HCEC 1CT (cell line): ENCODE data around the gene ZBED6.

Source experiments
- DNase-seq: peaks from one replicate; pipeline ENCODE4 v3.0.0-alpha.2; 2017

The ZBED6 gene

GRCh38 chr1:203842559-203842876, 47.1 kb downstream of the ZBED6 start:
- DNase-seq: no peak

DNA sequence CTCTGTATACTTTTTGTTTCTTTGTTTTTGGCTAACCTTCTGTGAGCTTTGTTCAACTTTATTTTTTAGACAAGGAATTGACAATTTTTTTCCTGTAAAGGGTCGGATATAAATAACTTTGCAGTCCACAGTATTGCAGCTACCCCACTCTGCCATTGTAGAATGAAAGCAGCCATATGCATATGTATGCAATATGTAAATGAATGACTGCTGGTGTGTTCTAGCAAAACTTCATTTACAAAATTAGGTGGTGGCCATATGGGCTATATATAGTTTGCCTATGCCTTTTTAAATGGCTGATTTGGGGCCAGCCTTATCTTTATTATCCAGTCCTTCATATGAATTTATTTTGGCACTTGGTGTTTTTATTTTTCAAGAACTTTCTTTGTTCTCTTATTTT, 48.0 kb downstream of the ZBED6 start:
- no peak for DNase-seq
